Thyroid gland (tissue), 4 donors: ENCODE measurements around the gene ANO1.

Source experiments
- POLR2A ChIP-seq, 2 donors: fragments of 450-650 bp; IDR thresholded peaks; one replicate each; pipeline ENCODE4 v1.6.1; 2017; ENCODE audit warnings: antibody characterized with exemption in 2 of 2, mild to moderate bottlenecking in 2 of 2, moderate library complexity in 1 of 2
- TF ChIP-seq, protein P1 (sequence below), 6 experiments: fragments of 200-600 bp in 3 of 6; fragments of 450-650 bp in 3 of 6; sonication (generic) in 3 of 6; IDR thresholded peaks; one replicate each; pipeline ENCODE4 v1.5.1; 2016 to 2019; ENCODE audit warnings: antibody characterized with exemption in 6 of 6, mild to moderate bottlenecking in 2 of 6, inconsistent platforms in 1 of 6, moderate library complexity in 1 of 6

DNA sequence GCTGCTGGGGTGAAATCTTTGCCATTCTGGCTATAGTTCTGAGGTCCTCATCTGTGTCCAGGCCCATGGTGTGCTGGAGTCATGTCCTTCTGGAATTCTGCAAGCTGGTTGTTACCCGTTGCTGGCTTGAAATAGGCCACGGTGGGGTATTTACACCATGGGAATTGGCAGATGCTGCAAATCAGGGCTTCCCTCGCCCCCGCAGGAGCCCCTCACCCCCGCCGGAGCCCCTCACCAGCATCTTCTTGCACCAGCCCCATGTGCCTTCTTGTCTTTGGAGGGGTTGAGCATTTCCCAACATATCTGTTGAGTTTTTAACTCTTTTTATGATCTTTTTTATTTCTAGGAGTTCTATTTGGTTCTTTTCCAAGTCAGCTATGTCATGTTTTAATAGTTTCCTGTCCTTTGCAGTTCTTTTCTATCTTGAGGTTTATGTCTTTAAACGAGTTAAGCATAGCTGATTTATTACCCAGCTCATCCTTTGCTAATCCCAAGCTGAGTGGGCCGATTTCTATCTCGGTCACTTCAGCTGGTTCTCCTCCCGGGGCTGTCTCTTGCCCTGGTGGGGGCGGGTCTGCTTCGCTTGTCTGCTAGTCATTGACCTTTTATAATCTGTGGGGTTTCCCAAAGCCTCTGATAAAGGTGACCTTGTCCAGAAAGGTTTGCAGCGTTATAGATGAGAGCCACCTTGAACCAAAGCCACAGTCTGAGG is 17.6 kb downstream of the ANO1 start:
- TF ChIP-seq, protein P1, sequence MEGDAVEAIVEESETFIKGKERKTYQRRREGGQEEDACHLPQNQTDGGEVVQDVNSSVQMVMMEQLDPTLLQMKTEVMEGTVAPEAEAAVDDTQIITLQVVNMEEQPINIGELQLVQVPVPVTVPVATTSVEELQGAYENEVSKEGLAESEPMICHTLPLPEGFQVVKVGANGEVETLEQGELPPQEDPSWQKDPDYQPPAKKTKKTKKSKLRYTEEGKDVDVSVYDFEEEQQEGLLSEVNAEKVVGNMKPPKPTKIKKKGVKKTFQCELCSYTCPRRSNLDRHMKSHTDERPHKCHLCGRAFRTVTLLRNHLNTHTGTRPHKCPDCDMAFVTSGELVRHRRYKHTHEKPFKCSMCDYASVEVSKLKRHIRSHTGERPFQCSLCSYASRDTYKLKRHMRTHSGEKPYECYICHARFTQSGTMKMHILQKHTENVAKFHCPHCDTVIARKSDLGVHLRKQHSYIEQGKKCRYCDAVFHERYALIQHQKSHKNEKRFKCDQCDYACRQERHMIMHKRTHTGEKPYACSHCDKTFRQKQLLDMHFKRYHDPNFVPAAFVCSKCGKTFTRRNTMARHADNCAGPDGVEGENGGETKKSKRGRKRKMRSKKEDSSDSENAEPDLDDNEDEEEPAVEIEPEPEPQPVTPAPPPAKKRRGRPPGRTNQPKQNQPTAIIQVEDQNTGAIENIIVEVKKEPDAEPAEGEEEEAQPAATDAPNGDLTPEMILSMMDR (IDR thresholded peaks at IDR 0.05) = no peak
- TF ChIP-seq POLR2A (IDR thresholded peaks at IDR 0.05) = no peak
